Osteoblast (primary cell): ENCODE results near the gene TESK2. TPM values are rescaled to one million over a fixed set of nuclear protein-coding genes. Genes with fewer than 3 reads are reported as not detected.
"Not testable (repeated sequence)": the region's sequence is repeated elsewhere in the genome, so short reads cannot be mapped to it uniquely, and the experiment has no call there.

ENCODE experiments used
- DNase-seq: peaks from one replicate; pipeline ENCODE4 v3.0.0; 2011; ENCODE audit warnings: low spot score, mixed read lengths; ENCODE audit not compliant: insufficient read length; ENCODE audit errors: missing footprints
- H2AFZ ChIP-seq: 2 replicates; pipeline ENCODE4 v1.6.0; 2011; ENCODE audit warnings: mild to moderate bottlenecking, low read length
- H3K27ac ChIP-seq: 2 replicates; pipeline ENCODE4 v1.5.1; 2011; ENCODE audit warnings: mild to moderate bottlenecking, low read depth, low read length, moderate library complexity
- H3K27me3 ChIP-seq: 2 replicates; pipeline ENCODE4 v1.6.0; 2012; ENCODE audit warnings: mild to moderate bottlenecking, control low read depth, inconsistent platforms, low read length, moderate library complexity; ENCODE audit not compliant: insufficient read depth
- H3K36me3 ChIP-seq: 2 replicates; pipeline ENCODE4 v1.5.1; 2011; ENCODE audit warnings: mild to moderate bottlenecking, low read length, control low read depth, moderate library complexity; ENCODE audit not compliant: insufficient read depth
- H3K4me1 ChIP-seq: 2 replicates; pipeline ENCODE4 v1.5.1; 2011; ENCODE audit warnings: mild to moderate bottlenecking, low read length, control low read depth, moderate library complexity; ENCODE audit not compliant: insufficient read depth
- H3K4me2 ChIP-seq: 2 replicates; pipeline ENCODE4 v1.6.0; 2011; ENCODE audit warnings: mild to moderate bottlenecking, low read length; ENCODE audit not compliant: insufficient read depth
- H3K4me3 ChIP-seq: fragments of 200-600 bp; sonication (generic); 3 replicates; pipeline ENCODE4 v1.5.1; 2012; ENCODE audit warnings: mild to moderate bottlenecking, low read length, inconsistent platforms; ENCODE audit not compliant: insufficient read depth
- H3K79me2 ChIP-seq: 2 replicates; pipeline ENCODE4 v1.6.0; 2012; ENCODE audit warnings: mild to moderate bottlenecking, low read length, control low read depth, inconsistent platforms; ENCODE audit not compliant: insufficient read depth
- H3K9me3 ChIP-seq: 2 replicates; pipeline ENCODE4 v1.5.1; 2011; ENCODE audit warnings: low read depth, low read length, control low read depth
- H4K20me1 ChIP-seq: 2 replicates; pipeline ENCODE4 v1.6.0; 2012; ENCODE audit warnings: mild to moderate bottlenecking, low read length, control low read depth; ENCODE audit not compliant: insufficient read depth
- CTCF ChIP-seq: IDR thresholded peaks from 2 replicates; pipeline ENCODE4 v1.5.1; 2011; ENCODE audit warnings: mild to moderate bottlenecking, low read depth, low read length, moderate library complexity; ENCODE audit errors: extremely low read depth
- total RNA-seq: library from RNA; depleted of rRNA; stranded (reverse); fragments of >200 nt; gene quantifications from 2 replicates; pipeline ENCODE4 v1.2.3, GENCODE V29; 2012

TESK2 gene
- total RNA-seq, 1 donor, result 5.4 TPM

GRCh38 chr1:45531873-45532272 is 40.9 kb upstream of the TESK2 start:
- Histone ChIP-seq H3K9me3 (no peaks in the 10 kb centered on the region), H4K20me1 (no peaks in the 10 kb centered on the region), H3K27me3 (no peaks in the 10 kb centered on the region), H3K36me3 (no peaks in the 10 kb centered on the region), H2AFZ (no peak overlapping the region), H3K79me2 (no peaks in the 10 kb centered on the region), H3K4me3 (no peak overlapping the region), H3K4me1 (no peaks in the 10 kb centered on the region), H3K27ac (no peak overlapping the region), H3K4me2 (no peak overlapping the region)
- DNase-seq, result no peak
- TF ChIP-seq CTCF, result no peak

GRCh38 chr1:45530632-45531135 is 39.7 kb upstream of the TESK2 start:
- no peak for DNase-seq
- no peak overlapping the region for H3K4me3 ChIP-seq
- TF ChIP-seq CTCF, result no peak

GRCh38 chr1:45526135-45526644 is 35.2 kb upstream of the TESK2 start:
- Histone ChIP-seq H2AFZ (no peak overlapping the region), H3K4me3 (no peak overlapping the region), H3K27ac (no peak overlapping the region), H4K20me1 (peaks cover 1% of the 10 kb centered on the region), H3K4me2 (no peak overlapping the region), H3K4me1 (peaks cover 7% of the 10 kb centered on the region), H3K9me3 (no peaks in the 10 kb centered on the region), H3K36me3 (no peaks in the 10 kb centered on the region), H3K27me3 (no peaks in the 10 kb centered on the region), H3K79me2 (peaks cover 5% of the 10 kb centered on the region)
- DNase-seq, result no peak
- TF ChIP-seq CTCF, result no peak

More at GRCh38 chr1:45530632-45531135, 39.7 kb upstream of the TESK2 start:
- Histone ChIP-seq H3K27ac (no peak overlapping the region), H3K4me2 (no peak overlapping the region), H3K79me2 (no peaks in the 10 kb centered on the region), H2AFZ (no peak overlapping the region), H3K4me1 (no peaks in the 10 kb centered on the region), H3K36me3 (no peaks in the 10 kb centered on the region), H3K9me3 (no peaks in the 10 kb centered on the region), H3K27me3 (no peaks in the 10 kb centered on the region), H4K20me1 (no peaks in the 10 kb centered on the region)

GRCh38 chr1:45523975-45524374 is 33.0 kb upstream of the TESK2 start:
- H3K4me2 ChIP-seq, result not testable (repeated sequence)

GRCh38 chr1:45523516-45523915 is 32.6 kb upstream of the TESK2 start:
- H3K36me3 ChIP-seq, H3K9me3 ChIP-seq, H3K4me2 ChIP-seq, H3K4me3 ChIP-seq, DNase-seq, H2AFZ ChIP-seq, H3K27me3 ChIP-seq, H3K27ac ChIP-seq: not testable (repeated sequence)
- peaks cover 20% of the 10 kb centered on the region for H4K20me1 ChIP-seq
- peaks cover 30% of the 10 kb centered on the region for H3K79me2 ChIP-seq
- H3K4me1 ChIP-seq, result peaks cover 10% of the 10 kb centered on the region

More at GRCh38 chr1:45523975-45524374, 33.0 kb upstream of the TESK2 start:
- not testable (repeated sequence) for H3K27ac ChIP-seq, H3K36me3 ChIP-seq, DNase-seq, H2AFZ ChIP-seq, H3K9me3 ChIP-seq, H3K27me3 ChIP-seq, H3K4me3 ChIP-seq
- H4K20me1 ChIP-seq, result peaks cover 15% of the 10 kb centered on the region
- peaks cover 10% of the 10 kb centered on the region for H3K4me1 ChIP-seq
- peaks cover 26% of the 10 kb centered on the region for H3K79me2 ChIP-seq
